Neural cell (in vitro differentiated cells): ENCODE data around the gene HLCS. TPM values are rescaled to one million over a fixed set of nuclear protein-coding genes. Genes with fewer than 3 reads are reported as not detected.

Experiments
- H2AFZ ChIP-seq: fragments of 200-600, 300-800 bp; sonication (generic), shearing (Covaris generic); 2 replicates; pipeline ENCODE4 v1.6.0; 2014; ENCODE audit warnings: low read depth, mild to moderate bottlenecking, antibody characterized with exemption, low read length, moderate library complexity
- H3F3A ChIP-seq: fragments of 200-600 bp; shearing (Covaris generic); 2 replicates; pipeline ENCODE4 v1.6.1; 2016; ENCODE audit warnings: mild to moderate bottlenecking, moderate library complexity, mixed read lengths, antibody characterized with exemption, low read length; ENCODE audit not compliant: insufficient read depth, poor library complexity, severe bottlenecking
- H3K27ac ChIP-seq: fragments of 200-600, 300-800 bp; sonication (generic), shearing (Covaris generic); 2 replicates; pipeline ENCODE4 v1.5.1; 2014; ENCODE audit warnings: mild to moderate bottlenecking, low read length, moderate library complexity
- H3K27me3 ChIP-seq: fragments of 300-800, 200-600 bp; sonication (generic), shearing (Covaris generic); 2 replicates; pipeline ENCODE4 v1.6.0; 2014; ENCODE audit warnings: mild to moderate bottlenecking, low read depth, low read length, moderate library complexity; ENCODE audit not compliant: insufficient read depth
- H3K36me3 ChIP-seq: fragments of 300-800, 200-600 bp; sonication (generic), shearing (Covaris generic); 2 replicates; pipeline ENCODE4 v1.5.1; 2014; ENCODE audit warnings: mild to moderate bottlenecking, antibody characterized with exemption, low read length, moderate library complexity; ENCODE audit not compliant: insufficient read depth
- H3K4me2 ChIP-seq: fragments of 300-800, 200-600 bp; sonication (generic), shearing (Covaris generic); 2 replicates; pipeline ENCODE4 v1.6.0; 2014; ENCODE audit warnings: mild to moderate bottlenecking, low read length
- H3K4me3 ChIP-seq: fragments of 300-800, 200-600 bp; sonication (generic), shearing (Covaris generic); 2 replicates; pipeline ENCODE4 v1.5.1; 2014; ENCODE audit warnings: mild to moderate bottlenecking, low read length, moderate library complexity
- H3K79me2 ChIP-seq: fragments of 200-600 bp; shearing (Covaris generic); replicated peaks from 2 replicates; pipeline ENCODE4 v1.6.0; 2014; ENCODE audit warnings: mild to moderate bottlenecking, low read length, moderate library complexity; ENCODE audit not compliant: insufficient read depth
- H3K9ac ChIP-seq: fragments of 300-800, 200-600 bp; sonication (generic), shearing (Covaris generic); 2 replicates; pipeline ENCODE4 v1.6.1; 2016; ENCODE audit warnings: mild to moderate bottlenecking, low read length, mixed read lengths
- H3K9me2 ChIP-seq: fragments of 200-600 bp; shearing (Covaris generic); 2 replicates; pipeline ENCODE4 v1.6.1; 2016; ENCODE audit warnings: mild to moderate bottlenecking, low read length, mixed read lengths; ENCODE audit not compliant: insufficient read depth
- H3K9me3 ChIP-seq: fragments of 200-600, 300-800 bp; sonication (generic), shearing (Covaris generic); 2 replicates; pipeline ENCODE4 v1.6.1; 2016; ENCODE audit warnings: mild to moderate bottlenecking, mixed run types, low read length, moderate library complexity, mixed read lengths
- H4K20me1 ChIP-seq: fragments of 200-600 bp; shearing (Covaris generic); 2 replicates; pipeline ENCODE4 v1.6.1; 2016; ENCODE audit warnings: mild to moderate bottlenecking, mixed run types; ENCODE audit not compliant: insufficient read depth
- EP300 ChIP-seq: fragments of 450-650 bp; conservative IDR thresholded peaks from 2 replicates; pipeline ENCODE4 v1.6.1; 2014; ENCODE audit warnings: antibody characterized with exemption, mild to moderate bottlenecking, moderate library complexity; ENCODE audit not compliant: poor library complexity, severe bottlenecking
- EZH2 ChIP-seq: fragments of 200-600, 300-800 bp; shearing (Covaris generic), sonication (generic); IDR thresholded peaks from 2 replicates; pipeline ENCODE4 v1.6.1; 2014; ENCODE audit warnings: antibody characterized with exemption, low read length, borderline replicate concordance, mild to moderate bottlenecking; ENCODE audit not compliant: insufficient read depth, poor library complexity, severe bottlenecking
- MXI1 ChIP-seq: fragments of 450-650 bp; conservative IDR thresholded peaks from 2 replicates; pipeline ENCODE4 v1.6.1; 2014; ENCODE audit warnings: antibody characterized with exemption, mild to moderate bottlenecking; ENCODE audit not compliant: poor library complexity, severe bottlenecking
- POLR2AphosphoS5 ChIP-seq: IDR thresholded peaks from 2 replicates; pipeline ENCODE4 v1.6.1; 2012
- RAD21 ChIP-seq: fragments of 450-650 bp; conservative IDR thresholded peaks from 2 replicates; pipeline ENCODE4 v1.6.1; 2014; ENCODE audit warnings: antibody characterized with exemption, mild to moderate bottlenecking, moderate library complexity
- SMC3 ChIP-seq: fragments of 450-650 bp; conservative IDR thresholded peaks from 2 replicates; pipeline ENCODE4 v1.6.1; 2014; ENCODE audit warnings: antibody characterized with exemption, mild to moderate bottlenecking, moderate library complexity; ENCODE audit not compliant: poor library complexity
- TAF1 ChIP-seq: IDR thresholded peaks from 2 replicates; pipeline ENCODE4 v1.6.1; 2012; ENCODE audit warnings: low read depth
- polyA plus RNA-seq: library from polyadenylated mRNA; depleted of rRNA; stranded (reverse); fragments of >200 nt; gene quantifications from 2 replicates; pipeline ENCODE4 v1.2.3, GENCODE V29; 2014
- TF ChIP-seq, protein P1 (sequence below): fragments of 450-650 bp; IDR thresholded peaks from 2 replicates; pipeline ENCODE4 v1.5.1; 2014; ENCODE audit warnings: antibody characterized with exemption, mild to moderate bottlenecking, moderate library complexity; ENCODE audit not compliant: poor library complexity, severe bottlenecking
- TF ChIP-seq, protein P2 (sequence below): IDR thresholded peaks from 2 replicates; pipeline ENCODE4 v1.6.1; 2012; ENCODE audit warnings: borderline replicate concordance

HLCS gene
- polyA plus RNA-seq, 1 donor from 2014 or later, result 12.1 TPM

DNA sequence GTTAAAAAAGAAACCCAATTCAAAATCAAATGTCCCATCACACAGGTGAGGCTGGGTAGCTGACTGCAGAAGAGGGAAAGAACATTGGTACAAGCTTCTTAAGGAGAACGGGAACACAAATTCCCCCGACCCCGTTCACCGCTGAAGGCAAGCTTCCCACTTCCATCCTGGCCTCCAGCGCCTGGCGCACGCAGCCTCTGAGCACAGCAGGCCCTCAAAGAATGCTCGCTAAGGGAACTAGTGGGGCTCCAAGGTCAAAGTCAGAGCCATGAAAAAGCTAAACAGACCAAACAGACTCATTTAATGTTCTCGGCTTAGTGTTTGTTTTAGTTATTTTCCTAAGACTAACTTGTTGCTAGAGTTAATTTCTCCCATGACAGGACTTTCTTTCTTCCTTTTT, 203.8 kb downstream of the HLCS start:
- H3K4me3 ChIP-seq, result no peak overlapping the region
- no peak overlapping the region for H3K9ac ChIP-seq
- no peaks in the 10 kb centered on the region for H3K36me3 ChIP-seq
- H3K9me3 ChIP-seq, result no peaks in the 10 kb centered on the region
- H3K4me2 ChIP-seq, result no peak overlapping the region
- no peaks in the 10 kb centered on the region for H3K27me3 ChIP-seq
- H2AFZ ChIP-seq, result no peak overlapping the region
- no peaks in the 10 kb centered on the region for H3K9me2 ChIP-seq
- TF ChIP-seq TAF1 (no peak), EZH2 (no peak), SMC3 (no peak), POLR2AphosphoS5 (no peak), RAD21 (no peak), MXI1 (no peak), EP300 (no peak)
- TF ChIP-seq, protein P1, sequence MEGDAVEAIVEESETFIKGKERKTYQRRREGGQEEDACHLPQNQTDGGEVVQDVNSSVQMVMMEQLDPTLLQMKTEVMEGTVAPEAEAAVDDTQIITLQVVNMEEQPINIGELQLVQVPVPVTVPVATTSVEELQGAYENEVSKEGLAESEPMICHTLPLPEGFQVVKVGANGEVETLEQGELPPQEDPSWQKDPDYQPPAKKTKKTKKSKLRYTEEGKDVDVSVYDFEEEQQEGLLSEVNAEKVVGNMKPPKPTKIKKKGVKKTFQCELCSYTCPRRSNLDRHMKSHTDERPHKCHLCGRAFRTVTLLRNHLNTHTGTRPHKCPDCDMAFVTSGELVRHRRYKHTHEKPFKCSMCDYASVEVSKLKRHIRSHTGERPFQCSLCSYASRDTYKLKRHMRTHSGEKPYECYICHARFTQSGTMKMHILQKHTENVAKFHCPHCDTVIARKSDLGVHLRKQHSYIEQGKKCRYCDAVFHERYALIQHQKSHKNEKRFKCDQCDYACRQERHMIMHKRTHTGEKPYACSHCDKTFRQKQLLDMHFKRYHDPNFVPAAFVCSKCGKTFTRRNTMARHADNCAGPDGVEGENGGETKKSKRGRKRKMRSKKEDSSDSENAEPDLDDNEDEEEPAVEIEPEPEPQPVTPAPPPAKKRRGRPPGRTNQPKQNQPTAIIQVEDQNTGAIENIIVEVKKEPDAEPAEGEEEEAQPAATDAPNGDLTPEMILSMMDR, result no peak
- TF ChIP-seq, protein P2, sequence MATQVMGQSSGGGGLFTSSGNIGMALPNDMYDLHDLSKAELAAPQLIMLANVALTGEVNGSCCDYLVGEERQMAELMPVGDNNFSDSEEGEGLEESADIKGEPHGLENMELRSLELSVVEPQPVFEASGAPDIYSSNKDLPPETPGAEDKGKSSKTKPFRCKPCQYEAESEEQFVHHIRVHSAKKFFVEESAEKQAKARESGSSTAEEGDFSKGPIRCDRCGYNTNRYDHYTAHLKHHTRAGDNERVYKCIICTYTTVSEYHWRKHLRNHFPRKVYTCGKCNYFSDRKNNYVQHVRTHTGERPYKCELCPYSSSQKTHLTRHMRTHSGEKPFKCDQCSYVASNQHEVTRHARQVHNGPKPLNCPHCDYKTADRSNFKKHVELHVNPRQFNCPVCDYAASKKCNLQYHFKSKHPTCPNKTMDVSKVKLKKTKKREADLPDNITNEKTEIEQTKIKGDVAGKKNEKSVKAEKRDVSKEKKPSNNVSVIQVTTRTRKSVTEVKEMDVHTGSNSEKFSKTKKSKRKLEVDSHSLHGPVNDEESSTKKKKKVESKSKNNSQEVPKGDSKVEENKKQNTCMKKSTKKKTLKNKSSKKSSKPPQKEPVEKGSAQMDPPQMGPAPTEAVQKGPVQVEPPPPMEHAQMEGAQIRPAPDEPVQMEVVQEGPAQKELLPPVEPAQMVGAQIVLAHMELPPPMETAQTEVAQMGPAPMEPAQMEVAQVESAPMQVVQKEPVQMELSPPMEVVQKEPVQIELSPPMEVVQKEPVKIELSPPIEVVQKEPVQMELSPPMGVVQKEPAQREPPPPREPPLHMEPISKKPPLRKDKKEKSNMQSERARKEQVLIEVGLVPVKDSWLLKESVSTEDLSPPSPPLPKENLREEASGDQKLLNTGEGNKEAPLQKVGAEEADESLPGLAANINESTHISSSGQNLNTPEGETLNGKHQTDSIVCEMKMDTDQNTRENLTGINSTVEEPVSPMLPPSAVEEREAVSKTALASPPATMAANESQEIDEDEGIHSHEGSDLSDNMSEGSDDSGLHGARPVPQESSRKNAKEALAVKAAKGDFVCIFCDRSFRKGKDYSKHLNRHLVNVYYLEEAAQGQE, result no peak
- no peak overlapping the region for H3K27ac ChIP-seq
- H4K20me1 ChIP-seq, result no peaks in the 10 kb centered on the region
- no peaks in the 10 kb centered on the region for H3F3A ChIP-seq
- no peaks in the 10 kb centered on the region for H3K79me2 ChIP-seq

DNA sequence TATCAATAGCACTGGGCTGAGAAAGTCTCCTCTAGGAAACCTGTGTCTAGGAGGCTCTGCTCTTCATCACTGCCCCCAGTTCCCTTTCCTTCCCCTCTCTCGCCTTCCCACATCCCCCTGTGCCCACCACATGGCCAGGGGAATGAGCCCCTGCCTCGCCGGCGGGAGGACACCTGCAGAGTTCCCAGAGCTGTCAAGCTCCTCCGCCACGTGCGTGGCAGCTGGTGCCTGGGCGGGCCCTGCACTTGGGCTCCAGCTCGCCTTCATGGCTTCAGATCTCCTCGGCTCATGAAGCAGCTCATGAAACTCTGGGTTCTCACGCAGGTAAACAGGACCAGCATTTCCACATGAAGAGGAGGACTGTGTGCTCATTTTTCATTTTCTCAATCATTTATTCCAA, 204.8 kb downstream of the HLCS start:
- Histone ChIP-seq H3K9me2 (no peaks in the 10 kb centered on the region), H3K9me3 (no peaks in the 10 kb centered on the region), H3K27ac (no peak overlapping the region), H3K9ac (no peak overlapping the region), H3K4me2 (no peak overlapping the region), H3K27me3 (no peaks in the 10 kb centered on the region), H3F3A (no peaks in the 10 kb centered on the region), H3K36me3 (no peaks in the 10 kb centered on the region), H3K79me2 (no peaks in the 10 kb centered on the region), H2AFZ (no peak overlapping the region), H4K20me1 (no peaks in the 10 kb centered on the region), H3K4me3 (no peak overlapping the region)
- no peak for TF ChIP-seq POLR2AphosphoS5
- TF ChIP-seq TAF1, result no peak
- no peak for TF ChIP-seq EZH2
- TF ChIP-seq, protein P2, result no peak
- no peak for TF ChIP-seq MXI1
- TF ChIP-seq, protein P1, result no peak
- no peak for TF ChIP-seq RAD21
- TF ChIP-seq EP300, result no peak
- TF ChIP-seq SMC3, result no peak
